Measurements from ENCODE around the gene HDAC4. TPM values are rescaled to one million over a fixed set of nuclear protein-coding genes. Genes with fewer than 3 reads are reported as not detected.

Gene HDAC4
- total and polyA plus RNA-seq, 9 of the 15 experiments (the other 6 are each of a cell fraction or from before 2014, with no cell fraction given), result 0.11 to 20.2 (median 4.0) TPM

- Histone ChIP-seq H3K4me2 (ENCODE audit: insufficient read depth, low read length) (no peak overlapping the region), H3K79me2 (ENCODE audit: control insufficient read depth, insufficient read depth, low read length) (no peaks in the 10 kb centered on the region), H3K9me3 (replicated peaks; ENCODE audit: control insufficient read depth, insufficient read depth, low read depth, low read length) (no peaks in the 10 kb centered on the region), H3K9ac (ENCODE audit: insufficient read depth in 1 of 2, low read depth in 2 of 2, low read length in 2 of 2) (no peak overlapping the region), H3K4me1 (replicated peaks in 1 of 2; ENCODE audit: control insufficient read depth in 2 of 2, insufficient read depth in 2 of 2, low read length in 2 of 2) (peaks cover 0 to 6% of the 10 kb centered on the region in 2 experiments; a peak in 2 of 5 replicates), H4K20me1 (replicated peaks; ENCODE audit: control insufficient read depth, insufficient read depth, low read length) (no peaks in the 10 kb centered on the region), H2AFZ (ENCODE audit: low read depth, low read length) (no peak overlapping the region), H3K27ac (ENCODE audit: extremely low read depth, low read depth, low read length) (no peak overlapping the region), H3K9me1 (ENCODE audit: control insufficient read depth, insufficient read depth, low read length) (no peaks in the 10 kb centered on the region), H3K36me3 (ENCODE audit: control insufficient read depth, insufficient read depth, low read length) (0 out of 3 replicates have a peak, but pooled peaks cover 3% of the 10 kb centered on the region), H3K27me3 (ENCODE audit: control insufficient read depth in 2 of 2, insufficient read depth in 2 of 2, low read length in 2 of 2) (no peaks in the 10 kb centered on the region), H3K4me3 (no peak overlapping the region)
- in situ Hi-C loops (cut with MboI) (no loop called here), intact Hi-C loops (cut with micrococcal nuclease) (no loop called here)
- ATAC-seq (no peak), FAIRE-seq (no peak), DNase-seq (ENCODE audit: extremely low read depth in 1 of 4, low spot score in 3 of 4) (no peak)
- TF ChIP-seq ZSCAN32 (CRISPR knock-in tag; IDR thresholded peaks at IDR 0.05) (no peak), ETV5 (CRISPR knock-in tag; IDR thresholded peaks at IDR 0.05; ENCODE audit: low read depth) (no peak), BDP1 (IDR thresholded peaks at IDR 0.05; ENCODE audit: insufficient read depth, insufficient read length) (no peak), SMARCA4 (IDR thresholded peaks at IDR 0.05) (no peak), THRB (CRISPR knock-in tag; conservative IDR thresholded peaks at IDR 0.05) (no peak), ZNF398 (CRISPR knock-in tag; IDR thresholded peaks at IDR 0.05) (no peak), GABPA (tag; conservative IDR thresholded peaks at IDR 0.05; ENCODE audit: low read depth) (no peak), POLR2AphosphoS2 (IDR thresholded peaks at IDR 0.05; ENCODE audit: low read length) (no peak), NFIX (CRISPR knock-in tag; IDR thresholded peaks at IDR 0.05; ENCODE audit: low read depth) (no peak), PHF20 (IDR thresholded peaks at IDR 0.05; ENCODE audit: partially characterized antibody) (no peak), TRIM25 (IDR thresholded peaks at IDR 0.05; ENCODE audit: borderline replicate concordance) (no peak), CCAR2 (IDR thresholded peaks at IDR 0.05; ENCODE audit: low read depth, low read length) (no peak), YBX1 (IDR thresholded peaks at IDR 0.05) (no peak)
- CTCF ChIA-PET (ENCODE audit: low intra/inter-chr PET ratio), result no interaction called here
- POLR2A ChIA-PET, result no interaction called here
- BruUV-seq (replicated peaks), result no TSS peak
- WGBS (ENCODE audit: insufficient coverage, low coverage, missing lambda C conversion rate), result 62% methylated on average over 7 of the region's 14 CpGs
Observed at GRCh38 chr2:239110595-239111048, 290.2 kb downstream of the HDAC4 start.
